OCI-LY7 (cell line): ENCODE measurements around the gene RETREG1. TPM values are rescaled to one million over a fixed set of nuclear protein-coding genes. Genes with fewer than 3 reads are reported as not detected.
"Not testable (repeated sequence)": the region's sequence is repeated elsewhere in the genome, so short reads cannot be mapped to it uniquely, and the experiment has no call there.

Experiments used
- BruUV-seq: library from RNA; stranded (reverse); fragments of 400-500 nt; replicated peaks from 2 replicates; lab custom pipeline; 2021; lab: Mats Ljungman, UMichigan
- CTCF ChIA-PET: fragments of 300-600 bp; sonication (Branson Sonifier 250); formaldehyde crosslinking; loops from one replicate; lab custom pipeline; 2022; ENCODE audit warnings: antibody characterized with exemption; ENCODE audit not compliant: unreplicated experiment; lab: Charles Lee
- POLR2A ChIA-PET: fragments of 300-600 bp; sonication (Branson Sonifier 250); formaldehyde crosslinking; loops from one replicate; lab custom pipeline; 2022; ENCODE audit warnings: antibody characterized with exemption; lab: Charles Lee
- DNase-seq: peaks from one replicate; pipeline ENCODE4 v3.0.0-alpha.2; 2015; ENCODE audit warnings: low spot score
- H2AFZ ChIP-seq: fragments of 200-600 bp; sonication (generic), shearing (Covaris generic); 2 replicates; pipeline ENCODE4 v1.6.1; 2014; ENCODE audit warnings: mild to moderate bottlenecking, antibody characterized with exemption, low read length, moderate library complexity
- H3K27ac ChIP-seq: fragments of 200-600 bp; sonication (generic); 2 replicates; pipeline ENCODE4 v1.5.1; 2014; ENCODE audit warnings: mixed run types, low read depth, mild to moderate bottlenecking, moderate library complexity, low read length, inconsistent platforms; ENCODE audit not compliant: poor library complexity, severe bottlenecking
- H3K36me3 ChIP-seq: fragments of 200-600 bp; sonication (generic); 2 replicates; pipeline ENCODE4 v1.6.1; 2014; ENCODE audit warnings: mild to moderate bottlenecking, antibody characterized with exemption, low read length, moderate library complexity, mixed read lengths; ENCODE audit not compliant: insufficient read depth
- H3K4me1 ChIP-seq: fragments of 200-600 bp; sonication (generic); 2 replicates; pipeline ENCODE4 v1.5.1; 2014; ENCODE audit warnings: mild to moderate bottlenecking, low read length; ENCODE audit not compliant: insufficient read depth, poor library complexity, severe bottlenecking
- H3K4me2 ChIP-seq: fragments of 200-600 bp; sonication (generic); 2 replicates; pipeline ENCODE4 v1.6.1; 2014; ENCODE audit warnings: mild to moderate bottlenecking, low read length
- H3K4me3 ChIP-seq: fragments of 200-600 bp; sonication (generic); 2 replicates; pipeline ENCODE4 v1.5.1; 2014; ENCODE audit warnings: mild to moderate bottlenecking, low read depth, low read length; ENCODE audit not compliant: poor library complexity, severe bottlenecking
- H3K79me2 ChIP-seq: fragments of 200-600 bp; sonication (generic); 2 replicates; pipeline ENCODE4 v1.6.1; 2016; ENCODE audit warnings: low read depth, mild to moderate bottlenecking, low read length, moderate library complexity, mixed read lengths; ENCODE audit not compliant: insufficient read depth
- H3K9me2 ChIP-seq: fragments of 200-600 bp; sonication (generic); 2 replicates; pipeline ENCODE4 v1.6.1; 2016; ENCODE audit warnings: mild to moderate bottlenecking, low read length, mixed read lengths; ENCODE audit not compliant: insufficient read depth
- H3K9me3 ChIP-seq: fragments of 200-600 bp; sonication (generic); 2 replicates; pipeline ENCODE4 v1.6.1; 2014; ENCODE audit warnings: mild to moderate bottlenecking, mixed run types, low read length, mixed read lengths
- H4K20me1 ChIP-seq: fragments of 200-600 bp; sonication (generic); 2 replicates; pipeline ENCODE4 v1.6.1; 2014; ENCODE audit warnings: mild to moderate bottlenecking, antibody characterized with exemption, low read length, moderate library complexity, mixed read lengths; ENCODE audit not compliant: insufficient read depth
- CTCF ChIP-seq: fragments of 200-600 bp; sonication (generic); conservative IDR thresholded peaks from 2 replicates; pipeline ENCODE4 v1.5.1; 2014; ENCODE audit warnings: mild to moderate bottlenecking, antibody characterized with exemption, low read length, moderate library complexity, mixed read lengths
- EZH2phosphoT487 ChIP-seq: fragments of 200-600 bp; sonication (generic); IDR thresholded peaks from 2 replicates; pipeline ENCODE4 v1.6.1; 2018; ENCODE audit warnings: low read depth, borderline replicate concordance, mild to moderate bottlenecking, mixed run types, antibody characterized with exemption, low read length, moderate library complexity, mixed read lengths
- intact Hi-C: fragments of 100-400 bp; cut with micrococcal nuclease; formaldehyde crosslinking; loops from one replicate; pipeline ENCODE4 v1.10.0; 2022; ENCODE audit not compliant: unreplicated experiment
- total RNA-seq, 2 experiments: library from RNA; depleted of rRNA in 1 of 2; stranded (reverse); fragments of >200 nt in 1 of 2; shearing (Covaris generic) in 1 of 2; gene quantifications; 2 replicates each; pipeline ENCODE4 v1.2.3, GENCODE V29; 2014 to 2022

Gene RETREG1
- total RNA-seq, 2 experiments from 2014 or later: 2.4 to 2.6 TPM

DNA sequence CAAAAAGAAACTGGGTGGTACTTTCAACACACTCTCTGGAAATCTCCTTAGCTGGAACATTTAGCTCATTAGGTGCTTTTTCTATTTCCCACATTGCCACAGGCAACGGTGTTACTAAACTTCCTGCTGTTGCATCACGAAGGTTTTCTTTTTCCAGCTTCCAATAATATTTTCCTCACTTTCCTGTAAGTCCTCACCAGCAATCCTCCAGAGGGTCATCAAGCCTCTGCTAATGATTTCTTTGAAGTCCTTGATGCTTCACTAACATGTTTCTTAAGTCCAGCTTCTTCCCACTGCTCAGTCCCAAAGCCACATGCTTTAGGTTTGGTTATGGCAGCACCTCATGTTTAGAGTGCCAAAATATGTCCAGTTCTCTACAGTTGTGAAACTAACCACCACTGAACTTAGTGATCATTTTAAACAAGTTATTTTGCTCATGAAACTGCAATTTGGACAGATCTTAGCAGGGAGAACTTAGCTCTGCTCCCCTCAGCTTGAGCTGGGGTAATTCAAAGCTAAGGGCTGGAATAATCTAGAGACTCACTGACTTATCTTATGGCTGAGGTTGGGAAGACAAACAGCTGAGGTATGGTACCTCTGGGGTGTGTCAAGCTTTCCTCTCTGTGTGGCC lies 39.9 kb upstream of the RETREG1 start:
- intact Hi-C loops: no loop called here
- Histone ChIP-seq H4K20me1 (no peaks in the 10 kb centered on the region), H3K9me2 (no peaks in the 10 kb centered on the region), H2AFZ (no peak overlapping the region), H3K4me1 (no peaks in the 10 kb centered on the region), H3K79me2 (no peaks in the 10 kb centered on the region), H3K36me3 (no peaks in the 10 kb centered on the region), H3K27ac (no peak overlapping the region), H3K4me3 (no peak overlapping the region), H3K4me2 (no peak overlapping the region), H3K9me3 (no peaks in the 10 kb centered on the region)
- CTCF ChIA-PET: no interaction called here
- POLR2A ChIA-PET: interaction anchor here (0.5 kb wide), 1 partner anchor 13 kb away, joined by 3 read pairs; no protein-coding TSS in a partner anchor
- TF ChIP-seq CTCF: no peak
- no peak for TF ChIP-seq EZH2phosphoT487
- BruUV-seq: no TSS peak
- DNase-seq: no peak

DNA sequence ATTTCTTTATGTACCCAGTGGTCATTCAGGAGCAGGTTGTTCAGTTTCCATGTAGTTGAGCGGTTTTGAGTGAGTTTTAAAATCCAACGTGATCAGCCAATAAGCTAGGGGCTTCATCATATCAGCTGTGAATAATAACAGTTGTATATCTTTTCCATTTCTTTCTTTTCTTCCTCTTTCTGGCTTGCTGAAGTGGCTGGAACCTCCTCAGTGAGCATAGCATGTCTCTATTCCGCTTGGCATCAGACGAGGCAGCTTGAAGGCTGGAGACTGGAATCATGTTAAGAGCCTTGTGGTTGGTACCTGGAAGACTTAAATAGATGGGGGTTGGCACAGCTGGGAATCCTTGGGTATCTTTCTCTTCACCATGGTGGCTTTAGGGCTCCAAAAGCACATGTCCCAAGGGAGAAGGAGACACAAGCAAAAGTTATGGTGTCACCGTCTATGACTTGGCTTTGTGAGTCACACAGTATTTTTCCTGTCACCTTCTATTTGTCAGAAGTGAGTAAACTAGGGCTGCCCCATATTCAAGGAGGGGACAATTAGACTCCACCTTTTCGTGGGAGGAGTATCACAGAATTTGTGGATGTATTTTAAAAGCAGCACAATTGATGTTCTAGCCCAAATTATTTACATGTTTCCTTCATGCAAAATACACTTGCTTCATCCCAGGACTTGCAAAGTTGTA lies 38.0 kb upstream of the RETREG1 start:
- Histone ChIP-seq H3K27ac (no peak overlapping the region), H3K9me3 (no peaks in the 10 kb centered on the region), H3K4me3 (no peak overlapping the region), H2AFZ (no peak overlapping the region), H3K36me3 (no peaks in the 10 kb centered on the region), H3K79me2 (no peaks in the 10 kb centered on the region), H4K20me1 (no peaks in the 10 kb centered on the region), H3K9me2 (no peaks in the 10 kb centered on the region), H3K4me1 (no peaks in the 10 kb centered on the region), H3K4me2 (no peak overlapping the region)
- CTCF ChIA-PET: no interaction called here
- intact Hi-C loops: no loop called here
- no TSS peak for BruUV-seq
- DNase-seq: no peak
- no peak for TF ChIP-seq CTCF
- TF ChIP-seq EZH2phosphoT487: no peak
- POLR2A ChIA-PET: no interaction called here

- H3K36me3 ChIP-seq, POLR2A ChIA-PET, H4K20me1 ChIP-seq, H3K4me3 ChIP-seq, H3K79me2 ChIP-seq, CTCF ChIA-PET, H3K27ac ChIP-seq, H2AFZ ChIP-seq, DNase-seq, H3K4me1 ChIP-seq, H3K9me2 ChIP-seq, H3K9me3 ChIP-seq, intact Hi-C loops, H3K4me2 ChIP-seq, BruUV-seq: not testable (repeated sequence)
Measured at GRCh38 chr5:16648739-16649138, 31.9 kb upstream of the RETREG1 start.
